ENCODE measurements around the gene GRK4.

GRK4 gene

GRCh38 chr4:2930758-2931511, 32.4 kb upstream of the GRK4 start:
- DNase-seq: peak; percentile 37

- peak; percentile 45 for DNase-seq
Observed at GRCh38 chr4:2931512-2932301, 31.7 kb upstream of the GRK4 start.

GRCh38 chr4:2932321-2932950, 30.9 kb upstream of the GRK4 start:
- peak; percentile 30 for DNase-seq

- peak; percentile 32 for DNase-seq
Observed at GRCh38 chr4:2932951-2933565, 30.3 kb upstream of the GRK4 start.

GRCh38 chr4:2933566-2934076, 29.8 kb upstream of the GRK4 start:
- peak; percentile 38 for DNase-seq

GRCh38 chr4:2934077-2934812, 29.1 kb upstream of the GRK4 start:
- peak; percentile 49 for DNase-seq

- peak; percentile 99 for DNase-seq
Observed at GRCh38 chr4:2934813-2935761, 28.3 kb upstream of the GRK4 start.

- peak; percentile 73 for DNase-seq
Observed at GRCh38 chr4:2935762-2936743, 27.3 kb upstream of the GRK4 start.

GRCh38 chr4:2936773-2937145, 26.6 kb upstream of the GRK4 start:
- peak; percentile 58 for DNase-seq

- no peak for DNase-seq
Observed at GRCh38 chr4:2937146-2937857, 26.1 kb upstream of the GRK4 start.

- DNase-seq: no peak
Observed at GRCh38 chr4:2937986-2938385, 25.4 kb upstream of the GRK4 start.

GRCh38 chr4:2938411-2938810, 25.0 kb upstream of the GRK4 start:
- DNase-seq: peak; percentile 21

GRCh38 chr4:2938906-2939305, 24.5 kb upstream of the GRK4 start:
- DNase-seq: no peak

GRCh38 chr4:2939383-2940243, 23.8 kb upstream of the GRK4 start:
- DNase-seq: peak; percentile 32

GRCh38 chr4:2940267-2941137, 22.9 kb upstream of the GRK4 start:
- DNase-seq: no peak

- no peak for DNase-seq
Observed at GRCh38 chr4:2941138-2942036, 22.0 kb upstream of the GRK4 start.

Data from activated CD4-positive, CD25-positive, alpha-beta regulatory T cell treated with anti-CD3 and anti-CD28 coated beads, Interleukin-2, amount 50 U/mL, for 72 hours (primary cell).